Muscle layer of duodenum (tissue), 2 donors: ENCODE measurements around the gene BEX4.
A peak's percentile ranks its signal among the peaks of the same experiment; 100 is the strongest.

Source experiments
- H3K27ac ChIP-seq: one replicate; pipeline ENCODE4 v1.7.0; 2013; ENCODE audit warnings: mild to moderate bottlenecking, low read length
- H3K27me3 ChIP-seq: one replicate; pipeline ENCODE4 v1.7.0; 2013; ENCODE audit warnings: low read depth, mild to moderate bottlenecking, control low read depth, low read length
- H3K36me3 ChIP-seq, 2 donors: one replicate each; pipeline ENCODE4 v1.7.0; 2013; ENCODE audit warnings: low read length in 2 of 2, control low read depth in 1 of 2, mild to moderate bottlenecking in 1 of 2; ENCODE audit not compliant: insufficient read depth in 2 of 2, control insufficient read depth in 1 of 2
- H3K4me1 ChIP-seq, 2 donors: one replicate each; pipeline ENCODE4 v1.7.0; 2013; ENCODE audit warnings: low read length in 2 of 2, mild to moderate bottlenecking in 2 of 2, control low read depth in 1 of 2, moderate library complexity in 1 of 2; ENCODE audit not compliant: insufficient read depth in 2 of 2, control insufficient read depth in 1 of 2
- H3K4me3 ChIP-seq, 2 donors: one replicate each; pipeline ENCODE4 v1.7.0; 2013; ENCODE audit warnings: low read length in 2 of 2, low read depth in 1 of 2, mild to moderate bottlenecking in 1 of 2
- H3K9me3 ChIP-seq, 2 donors: one replicate each; pipeline ENCODE4 v1.7.0; 2013; ENCODE audit warnings: low read length in 2 of 2, control low read depth in 1 of 2, mild to moderate bottlenecking in 1 of 2; ENCODE audit not compliant: control insufficient read depth in 1 of 2
- donor health status: healthy.

The BEX4 gene

DNA sequence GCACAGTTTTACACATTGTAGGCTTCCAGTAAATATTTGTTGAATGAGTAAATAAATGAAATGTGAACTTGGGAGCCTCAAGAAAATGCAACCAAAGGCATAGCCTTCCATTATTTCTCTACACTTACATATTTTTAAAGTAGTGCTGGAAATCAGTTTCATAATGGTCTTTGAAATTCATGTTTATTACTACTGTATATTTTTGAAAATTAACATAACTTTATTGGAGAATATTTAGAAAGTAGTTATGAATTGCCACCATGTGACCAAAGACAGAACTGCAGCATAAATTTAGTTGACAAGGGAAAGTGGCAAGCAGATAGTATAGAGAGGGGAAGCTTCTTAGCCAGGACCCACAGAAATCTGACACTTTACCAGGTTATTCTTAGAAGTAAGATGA is 33.6 kb downstream of the BEX4 start:
- Histone ChIP-seq H3K27ac (no peak overlapping the region), H3K27me3 (no peaks in the 10 kb centered on the region), H3K9me3 (no peaks in the 10 kb centered on the region), H3K4me1 (peaks cover 0 to 8% of the 10 kb centered on the region in 2 donors), H3K4me3 (no peak overlapping the region), H3K36me3 (no peaks in the 10 kb centered on the region)

DNA sequence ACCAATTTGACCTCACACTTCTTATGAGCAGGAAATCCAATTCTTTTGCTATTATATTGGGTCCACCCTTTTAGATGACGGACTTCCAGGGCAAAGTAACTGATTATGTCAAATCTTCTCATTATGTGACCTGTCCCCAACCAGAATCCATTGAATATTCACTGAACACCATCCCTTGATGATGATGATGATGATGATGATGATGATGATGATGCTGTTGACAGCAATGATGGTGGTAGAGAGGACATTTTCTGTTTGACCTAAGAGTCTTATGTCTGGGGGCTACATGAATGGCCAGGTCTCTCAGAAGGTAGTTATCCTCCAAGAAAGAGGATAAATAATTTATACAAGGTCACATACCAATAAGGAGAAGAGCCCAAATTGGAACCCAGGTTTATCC is 34.9 kb downstream of the BEX4 start:
- Histone ChIP-seq H3K27ac (no peak overlapping the region), H3K36me3 (no peaks in the 10 kb centered on the region), H3K9me3 (no peaks in the 10 kb centered on the region), H3K4me3 (no peak overlapping the region), H3K27me3 (no peaks in the 10 kb centered on the region), H3K4me1 (peaks cover 0 to 9% of the 10 kb centered on the region in 2 donors)

DNA sequence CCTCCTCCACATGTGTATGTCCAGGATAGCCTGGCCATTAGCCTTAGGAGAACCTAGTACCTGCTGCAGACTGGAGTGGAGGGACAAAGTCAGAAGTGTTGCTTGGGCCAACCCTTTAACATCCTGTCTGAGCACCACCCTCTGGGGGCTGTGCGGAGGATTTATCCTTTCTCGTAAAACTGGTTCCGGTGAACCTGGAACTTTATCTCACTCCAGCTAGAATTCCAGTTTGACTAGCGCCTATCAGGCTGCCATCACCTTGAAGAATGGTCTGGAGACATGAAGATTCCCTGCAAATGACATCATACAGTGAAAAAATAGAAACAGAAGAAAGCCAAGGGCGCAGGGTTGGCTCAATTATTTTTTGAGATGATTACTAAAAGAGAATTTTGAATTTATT is 36.1 kb downstream of the BEX4 start:
- Histone ChIP-seq H3K9me3 (no peaks in the 10 kb centered on the region), H3K4me1 (peaks cover 0 to 9% of the 10 kb centered on the region in 2 donors), H3K27me3 (no peaks in the 10 kb centered on the region), H3K4me3 (no peak overlapping the region), H3K27ac (no peak overlapping the region), H3K36me3 (no peaks in the 10 kb centered on the region)

DNA sequence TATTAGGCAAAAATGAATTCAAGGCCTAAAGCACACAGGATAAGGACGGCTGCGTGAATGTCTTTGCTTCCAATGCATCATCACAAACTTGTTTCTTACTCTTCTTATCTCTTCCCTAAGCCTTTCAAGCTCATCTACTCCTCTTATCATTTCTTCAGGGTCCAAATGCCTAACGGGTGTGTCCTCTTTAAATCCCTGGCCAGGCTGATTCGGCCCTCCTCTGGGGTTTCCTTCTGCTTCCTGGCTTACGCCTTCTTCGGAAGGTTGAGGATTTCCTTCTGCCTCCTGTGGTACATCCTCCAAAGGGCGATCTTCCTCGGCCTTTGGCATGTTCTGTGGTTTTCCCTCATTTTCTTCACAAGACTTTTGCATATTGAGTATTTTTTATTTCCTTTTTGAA is 38.7 kb downstream of the BEX4 start:
- peak overlapping the region; percentile 92 for H3K27ac ChIP-seq
- peaks cover 0 to 9% of the 10 kb centered on the region in 2 donors for H3K4me1 ChIP-seq
- H3K9me3 ChIP-seq, result no peaks in the 10 kb centered on the region
- H3K27me3 ChIP-seq, result no peaks in the 10 kb centered on the region
- H3K4me3 ChIP-seq, result peak overlapping the region; percentile 79 to 96
- no peaks in the 10 kb centered on the region for H3K36me3 ChIP-seq

DNA sequence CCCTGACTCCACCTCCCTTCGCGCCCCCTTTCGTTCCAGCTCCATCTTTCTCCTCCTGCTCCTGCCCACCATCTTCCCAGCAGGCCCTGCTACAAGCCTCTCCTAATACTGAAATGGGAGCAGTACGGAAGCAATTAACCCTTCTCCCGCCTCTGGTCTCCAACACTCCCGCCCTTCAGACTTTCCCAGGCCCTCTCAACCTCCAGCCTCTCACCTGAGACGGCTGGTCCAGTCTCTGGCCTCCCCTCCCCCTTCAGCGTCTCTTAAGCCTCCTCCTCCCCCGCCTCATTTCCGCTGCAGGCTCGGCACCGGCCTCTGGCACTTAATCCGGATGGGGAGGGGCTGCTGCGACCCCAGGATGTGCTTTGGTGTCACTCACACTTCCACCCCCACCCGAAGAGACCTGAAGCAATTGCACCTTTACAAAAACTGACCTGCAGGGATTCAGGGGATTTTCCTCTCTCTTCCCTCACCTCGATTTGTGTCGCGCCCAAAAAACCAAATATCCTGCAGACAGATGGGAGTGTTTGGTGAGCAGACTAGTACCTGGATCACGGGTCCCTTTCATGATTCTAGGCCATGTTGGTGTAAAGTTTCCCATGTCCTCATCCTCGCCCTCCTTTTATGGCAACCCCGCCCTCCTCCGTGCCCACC is 39.4 kb downstream of the BEX4 start:
- Histone ChIP-seq H3K27ac (peak overlapping the region; percentile 92), H3K9me3 (no peaks in the 10 kb centered on the region), H3K4me3 (peak overlapping the region; percentile 79 to 96), H3K27me3 (no peaks in the 10 kb centered on the region), H3K36me3 (no peaks in the 10 kb centered on the region), H3K4me1 (peaks cover 0 to 9% of the 10 kb centered on the region in 2 donors)

DNA sequence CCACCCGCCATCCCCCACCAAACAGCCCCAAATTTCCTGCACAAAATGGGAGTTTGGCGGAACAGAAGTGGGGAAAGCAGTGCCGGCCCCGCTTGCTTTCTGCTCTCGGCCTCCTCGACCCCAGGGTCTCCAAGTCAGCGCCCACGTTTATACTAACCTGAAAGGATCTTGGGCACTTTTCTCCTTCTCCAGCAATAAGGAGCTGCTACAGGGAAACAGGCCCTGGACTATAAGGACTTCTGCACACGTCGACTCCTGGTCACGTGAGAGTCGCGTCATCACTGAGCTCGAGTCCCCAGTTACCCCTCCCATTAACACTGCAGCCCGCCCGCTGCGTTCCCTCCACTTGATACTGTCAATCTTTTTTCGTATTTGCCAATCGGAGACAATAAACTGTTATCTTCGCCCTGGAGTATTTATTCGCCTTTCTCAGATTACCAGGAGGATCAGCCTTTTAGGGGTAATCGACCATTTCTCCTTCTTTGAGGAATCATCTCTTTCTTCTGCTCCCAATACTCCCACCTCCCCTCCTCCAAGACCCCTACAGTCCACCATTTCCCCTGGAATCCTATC is 40.1 kb downstream of the BEX4 start, which contains the start of gene TCEAL8:
Gene TCEAL8, minus strand, starts transcription at position 235 of the 573 bp plus-strand sequence. CDS start 1,176 bp downstream, outside the sequence.
- peaks cover 0 to 9% of the 10 kb centered on the region in 2 donors for H3K4me1 ChIP-seq
- no peaks in the 10 kb centered on the region for H3K9me3 ChIP-seq
- peak within 1 kb of the TSS; percentile 79 to 96 for H3K4me3 ChIP-seq
- peak within 1 kb of the TSS; percentile 92 for H3K27ac ChIP-seq
- H3K27me3 ChIP-seq, result no peaks in the 10 kb centered on the region
- H3K36me3 ChIP-seq, result no peaks in the 10 kb centered on the region

DNA sequence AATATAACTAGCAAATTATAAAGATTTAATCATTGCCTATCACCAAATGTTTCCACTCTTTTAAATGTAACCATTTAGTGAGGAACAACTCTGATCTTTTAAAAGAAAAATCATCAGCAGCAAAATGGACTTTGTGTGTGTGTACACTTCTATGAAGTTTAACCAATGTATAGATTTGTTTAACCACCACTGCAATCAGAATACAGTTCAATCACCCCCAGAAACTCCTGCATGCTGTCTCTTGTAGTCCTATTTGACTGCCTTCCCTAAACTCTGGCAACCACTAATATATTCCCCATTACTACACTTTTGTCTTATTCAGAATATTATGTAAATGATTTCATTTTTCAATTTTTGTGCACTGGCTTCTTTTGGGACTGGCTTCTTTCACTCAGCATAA is 41.7 kb downstream of the BEX4 start:
- Histone ChIP-seq H3K4me1 (peaks cover 0 to 9% of the 10 kb centered on the region in 2 donors), H3K9me3 (no peaks in the 10 kb centered on the region), H3K27me3 (no peaks in the 10 kb centered on the region), H3K4me3 (no peak overlapping the region), H3K36me3 (no peaks in the 10 kb centered on the region), H3K27ac (no peak overlapping the region)

DNA sequence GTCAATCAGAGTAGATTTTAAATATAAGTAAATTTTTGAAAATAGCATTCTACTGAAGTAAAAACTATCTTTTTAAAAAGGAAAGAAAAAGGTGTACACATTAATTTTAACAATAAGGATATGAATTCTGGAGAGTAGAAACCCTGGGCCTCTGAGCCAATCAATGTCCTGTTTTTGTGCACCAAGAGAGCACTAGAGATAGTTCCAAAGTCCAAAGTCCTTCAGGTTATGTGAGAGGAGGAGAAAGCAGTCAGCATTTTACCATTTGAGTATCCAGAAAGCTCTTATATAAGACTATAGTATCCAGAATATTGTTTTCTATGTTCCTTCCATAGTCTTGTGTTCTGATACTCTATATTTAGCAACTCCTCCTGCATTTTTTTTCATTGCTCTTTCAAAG is 43.4 kb downstream of the BEX4 start:
- Histone ChIP-seq H3K4me1 (peaks cover 0 to 3% of the 10 kb centered on the region in 2 donors), H3K27me3 (no peaks in the 10 kb centered on the region), H3K27ac (no peak overlapping the region), H3K4me3 (no peak overlapping the region), H3K9me3 (no peaks in the 10 kb centered on the region), H3K36me3 (no peaks in the 10 kb centered on the region)
